ENCODE results near the gene TENM3. TPM values are rescaled to one million over a fixed set of nuclear protein-coding genes. Genes with fewer than 3 reads are reported as not detected.

The TENM3 gene
- total and polyA plus RNA-seq, 2 of the 8 experiments (the other 6 are each of a cell fraction or from before 2014, with no cell fraction given) = 36.9 to 69.3 TPM

- TF ChIP-seq, protein P1, sequence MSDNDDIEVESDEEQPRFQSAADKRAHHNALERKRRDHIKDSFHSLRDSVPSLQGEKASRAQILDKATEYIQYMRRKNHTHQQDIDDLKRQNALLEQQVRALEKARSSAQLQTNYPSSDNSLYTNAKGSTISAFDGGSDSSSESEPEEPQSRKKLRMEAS (IDR thresholded peaks at IDR 0.05) = no peak
Observed at GRCh38 chr4:182552948-182553347, 309.7 kb downstream of the TENM3 start (continued).
